ENCODE data around the gene SEMA6D.

Gene SEMA6D

DNA sequence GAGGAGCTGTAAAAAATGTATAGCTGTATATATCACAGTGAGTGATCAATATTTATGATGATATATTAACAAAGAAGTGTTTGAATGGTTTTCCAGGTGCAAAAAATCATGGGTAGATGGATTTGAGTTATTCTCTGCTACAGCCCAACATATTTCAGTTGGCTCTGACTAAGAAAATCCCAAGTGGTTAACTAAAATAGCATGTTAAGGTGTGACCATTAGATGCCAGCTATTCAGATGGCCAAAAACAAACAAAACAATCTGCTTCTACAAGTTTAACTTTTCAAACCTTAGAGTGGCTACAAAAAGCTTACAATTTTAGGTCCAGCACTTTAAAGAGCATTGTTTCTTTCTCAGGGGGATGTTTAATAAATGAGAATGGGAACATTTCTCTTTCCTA, 67.5 kb downstream of the SEMA6D start:
- Histone ChIP-seq H3K9me3 (ENCODE audit: control insufficient read depth, low read length) (no peaks in the 10 kb centered on the region), H3K4me3 (ENCODE audit: extremely low read depth, insufficient read depth, low read length, poor library complexity, severe bottlenecking) (no peak overlapping the region), H3K27ac (ENCODE audit: low read depth, low read length, severe bottlenecking) (no peak overlapping the region), H3K36me3 (ENCODE audit: control insufficient read depth, insufficient read depth, low read length) (no peaks in the 10 kb centered on the region), H3K4me1 (ENCODE audit: control insufficient read depth, insufficient read depth, low read length, poor library complexity, severe bottlenecking) (peaks cover 10% of the 10 kb centered on the region)

DNA sequence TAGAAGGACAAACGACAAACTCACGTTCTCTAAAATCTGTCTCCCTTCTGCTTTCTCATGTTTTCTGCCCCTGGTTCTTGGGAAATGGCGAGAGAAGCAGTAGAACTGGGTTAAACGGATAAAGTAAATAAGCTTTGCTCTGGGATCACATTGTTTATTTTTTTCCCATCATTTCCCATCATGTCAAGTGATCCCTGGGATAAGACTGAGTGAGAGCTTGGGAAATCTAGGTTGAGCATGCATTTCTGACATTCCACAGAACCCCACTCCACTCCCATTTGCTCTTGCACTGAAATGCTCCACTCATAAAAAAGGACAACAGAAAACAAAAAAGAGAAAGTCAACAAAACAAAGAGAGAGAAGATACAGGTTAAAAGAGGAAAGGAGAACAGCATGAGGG, 69.1 kb downstream of the SEMA6D start:
- Histone ChIP-seq H3K4me3 (ENCODE audit: extremely low read depth, insufficient read depth, low read length, poor library complexity, severe bottlenecking) (no peak overlapping the region), H3K36me3 (ENCODE audit: control insufficient read depth, insufficient read depth, low read length) (no peaks in the 10 kb centered on the region), H3K9me3 (ENCODE audit: control insufficient read depth, low read length) (no peaks in the 10 kb centered on the region), H3K4me1 (ENCODE audit: control insufficient read depth, insufficient read depth, low read length, poor library complexity, severe bottlenecking) (peaks cover 9% of the 10 kb centered on the region), H3K27ac (ENCODE audit: low read depth, low read length, severe bottlenecking) (no peak overlapping the region)
- WGBS, 2 experiments (ENCODE audit: insufficient coverage in 2 of 2), result 93% methylated on average over 2 of the region's 4 CpGs; no CpG with 5 or more reads in 1 of the 2 experiments

DNA sequence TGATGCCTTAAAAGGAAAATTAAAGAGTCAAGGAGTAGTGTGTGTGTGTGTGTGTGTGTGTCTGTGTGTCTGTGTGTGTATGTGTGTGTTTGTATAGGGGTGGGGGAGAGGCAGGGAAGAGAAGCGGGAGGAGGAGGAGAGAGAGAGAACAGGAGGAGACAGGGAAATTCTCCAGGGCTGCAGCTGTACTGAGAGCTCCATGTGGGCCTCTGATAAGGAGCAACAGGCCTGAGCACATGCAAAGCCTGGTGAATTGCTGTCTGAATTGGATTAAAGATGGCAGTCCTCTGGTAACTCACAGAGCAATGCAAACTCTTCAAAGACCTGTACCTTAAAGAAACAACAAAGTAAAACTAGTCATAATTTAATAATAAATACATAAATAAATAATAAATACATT, 70.6 kb downstream of the SEMA6D start:
- WGBS, 2 experiments (ENCODE audit: insufficient coverage in 2 of 2), result 63 to 100% methylated on average over 1 of the region's 1 CpG

DNA sequence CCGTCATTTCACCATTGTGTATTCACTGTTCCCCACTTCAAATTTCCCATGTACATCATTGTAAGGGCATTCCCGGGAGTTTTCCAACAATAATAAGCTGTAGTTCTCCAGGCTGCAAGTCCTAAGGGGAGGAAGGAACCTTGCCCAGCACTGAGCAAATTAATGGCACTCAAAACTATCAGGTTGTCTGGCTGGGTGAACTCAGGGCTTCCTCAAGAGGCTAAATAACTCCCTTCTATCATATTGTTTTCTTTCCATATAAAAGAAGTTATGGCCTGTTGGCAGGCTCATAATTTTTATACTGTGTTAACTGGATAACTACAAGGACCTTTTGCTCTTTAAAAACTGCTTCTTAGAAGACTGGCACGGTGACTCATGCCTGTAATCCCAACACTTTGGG, 71.4 kb downstream of the SEMA6D start:
- WGBS, 2 experiments (ENCODE audit: insufficient coverage in 2 of 2), result 85 to 100% methylated on average over 1 to 3 of the region's 3 CpGs
- Histone ChIP-seq H3K27ac (ENCODE audit: low read depth, low read length, severe bottlenecking) (no peak overlapping the region), H3K36me3 (ENCODE audit: control insufficient read depth, insufficient read depth, low read length) (no peaks in the 10 kb centered on the region), H3K4me3 (ENCODE audit: extremely low read depth, insufficient read depth, low read length, poor library complexity, severe bottlenecking) (no peak overlapping the region), H3K9me3 (ENCODE audit: control insufficient read depth, low read length) (no peaks in the 10 kb centered on the region), H3K4me1 (ENCODE audit: control insufficient read depth, insufficient read depth, low read length, poor library complexity, severe bottlenecking) (peaks cover 9% of the 10 kb centered on the region)

More for the DNA sequence above, 70.6 kb downstream of the SEMA6D start:
- H3K36me3 ChIP-seq (ENCODE audit: control insufficient read depth, insufficient read depth, low read length), result no peaks in the 10 kb centered on the region
- H3K9me3 ChIP-seq (ENCODE audit: control insufficient read depth, low read length), result no peaks in the 10 kb centered on the region
- peaks cover 9% of the 10 kb centered on the region for H3K4me1 ChIP-seq (ENCODE audit: control insufficient read depth, insufficient read depth, low read length, poor library complexity, severe bottlenecking)
- H3K27ac ChIP-seq (ENCODE audit: low read depth, low read length, severe bottlenecking), result no peak overlapping the region
- H3K4me3 ChIP-seq (ENCODE audit: extremely low read depth, insufficient read depth, low read length, poor library complexity, severe bottlenecking), result no peak overlapping the region

DNA sequence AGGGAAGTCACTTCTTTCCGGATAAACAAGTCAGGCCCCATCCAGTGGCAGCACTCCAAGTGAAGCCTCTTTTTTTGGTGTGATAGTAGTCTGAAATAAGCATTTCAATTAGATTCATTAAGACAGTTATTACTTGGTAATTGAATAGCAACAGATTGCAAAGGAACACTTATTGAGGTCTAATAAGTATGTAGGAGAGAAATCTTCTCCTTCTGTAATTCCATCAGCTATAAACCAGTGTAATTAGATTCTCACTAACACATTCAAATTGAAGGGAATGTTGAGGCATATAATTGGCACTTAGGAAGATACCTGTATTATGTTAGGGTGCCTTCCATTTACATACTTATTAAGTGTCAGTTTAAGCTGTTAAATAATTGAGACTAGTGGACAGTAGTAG, 73.9 kb downstream of the SEMA6D start:
- WGBS, 2 experiments (ENCODE audit: insufficient coverage in 2 of 2), result 60% methylated on average over 1 of the region's 1 CpG; no CpG with 5 or more reads in 1 of the 2 experiments
- no peaks in the 10 kb centered on the region for H3K9me3 ChIP-seq (ENCODE audit: control insufficient read depth, low read length)

DNA sequence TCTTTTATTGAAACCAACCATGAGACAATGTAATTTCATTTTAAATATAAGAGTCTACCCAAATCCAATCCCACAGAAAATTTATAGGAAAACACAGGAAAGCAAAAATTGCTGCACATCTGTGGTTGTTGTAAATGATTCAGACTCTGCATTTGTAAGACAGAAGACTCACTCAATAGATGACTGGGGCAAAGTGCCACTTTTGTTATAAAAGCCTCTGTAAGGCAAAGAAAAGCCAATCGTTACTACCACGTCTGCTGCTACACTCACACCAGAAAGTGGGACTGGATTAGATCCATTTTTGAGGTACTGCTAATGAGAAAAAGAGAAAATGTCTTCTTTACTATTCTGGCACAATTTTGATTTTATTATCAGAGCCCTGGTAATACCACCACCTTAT, 74.9 kb downstream of the SEMA6D start:
- Histone ChIP-seq H3K27ac (ENCODE audit: low read depth, low read length, severe bottlenecking) (no peak overlapping the region), H3K4me3 (ENCODE audit: extremely low read depth, insufficient read depth, low read length, poor library complexity, severe bottlenecking) (no peak overlapping the region), H3K4me1 (ENCODE audit: control insufficient read depth, insufficient read depth, low read length, poor library complexity, severe bottlenecking) (no peaks in the 10 kb centered on the region), H3K9me3 (ENCODE audit: control insufficient read depth, low read length) (no peaks in the 10 kb centered on the region), H3K36me3 (ENCODE audit: control insufficient read depth, insufficient read depth, low read length) (no peaks in the 10 kb centered on the region)
- WGBS, 2 experiments (ENCODE audit: insufficient coverage in 2 of 2), result no CpG with 5 or more reads among the region's 2 CpGs

More for the DNA sequence above, 73.9 kb downstream of the SEMA6D start:
- Histone ChIP-seq H3K4me1 (ENCODE audit: control insufficient read depth, insufficient read depth, low read length, poor library complexity, severe bottlenecking) (peaks cover 3% of the 10 kb centered on the region), H3K4me3 (ENCODE audit: extremely low read depth, insufficient read depth, low read length, poor library complexity, severe bottlenecking) (no peak overlapping the region), H3K27ac (ENCODE audit: low read depth, low read length, severe bottlenecking) (no peak overlapping the region), H3K36me3 (ENCODE audit: control insufficient read depth, insufficient read depth, low read length) (no peaks in the 10 kb centered on the region)

DNA sequence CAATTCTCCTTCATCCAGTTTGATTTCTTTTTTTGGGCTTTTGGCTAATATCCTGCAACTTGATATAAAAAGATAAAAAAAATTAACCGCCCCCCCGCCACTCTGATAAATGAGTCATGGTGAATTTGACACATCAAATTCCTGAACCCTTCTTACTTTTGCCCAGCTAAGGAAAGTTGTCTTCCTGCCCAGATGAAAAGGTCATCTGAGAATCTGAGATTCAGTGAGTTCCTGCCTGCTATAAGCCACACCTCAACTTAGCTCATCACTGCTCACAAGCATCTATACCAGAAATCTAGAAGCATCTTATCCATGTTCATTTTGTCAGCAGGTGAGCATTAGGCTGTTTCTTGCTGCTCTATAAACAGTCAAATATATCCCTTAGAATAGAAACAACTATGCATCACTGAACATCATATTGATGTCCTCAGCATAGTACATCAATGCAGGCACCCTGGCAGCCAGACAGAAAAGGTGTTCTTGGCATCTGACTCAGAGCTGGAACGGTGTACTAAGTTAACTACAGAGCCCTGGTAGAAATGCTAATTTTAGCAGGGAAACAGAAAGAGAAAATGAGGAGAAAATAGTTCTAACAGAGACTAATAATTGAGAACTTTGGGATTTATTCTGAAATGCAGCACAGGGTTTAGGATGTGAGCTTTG, 77.1 kb downstream of the SEMA6D start:
- Histone ChIP-seq H3K4me3 (ENCODE audit: extremely low read depth, insufficient read depth, low read length, poor library complexity, severe bottlenecking) (no peak overlapping the region), H3K9me3 (ENCODE audit: control insufficient read depth, low read length) (no peaks in the 10 kb centered on the region), H3K4me1 (ENCODE audit: control insufficient read depth, insufficient read depth, low read length, poor library complexity, severe bottlenecking) (no peaks in the 10 kb centered on the region), H3K27ac (ENCODE audit: low read depth, low read length, severe bottlenecking) (no peak overlapping the region), H3K36me3 (ENCODE audit: control insufficient read depth, insufficient read depth, low read length) (no peaks in the 10 kb centered on the region)
- WGBS, 2 experiments (ENCODE audit: insufficient coverage in 2 of 2), result 67 to 100% methylated on average over 1 to 2 of the region's 3 CpGs

DNA sequence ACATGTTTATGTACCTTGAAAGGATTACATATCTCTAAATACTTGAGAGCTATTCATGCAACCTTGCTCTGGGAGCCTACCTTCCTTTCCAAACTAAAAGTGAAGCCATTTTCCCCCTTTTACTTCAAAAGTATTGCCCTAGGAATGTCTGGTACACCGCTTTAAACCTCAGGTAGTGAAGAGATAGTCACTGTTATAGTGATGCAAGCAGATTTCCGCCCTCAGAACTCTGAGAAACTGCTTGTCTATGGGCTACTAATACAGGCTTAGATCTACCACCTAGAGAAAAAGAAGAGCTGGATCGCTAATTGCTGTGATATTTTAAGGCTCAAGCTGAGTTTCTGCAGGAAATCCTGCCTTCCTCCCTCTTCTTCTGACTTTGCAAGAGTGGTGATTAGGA, 78.6 kb downstream of the SEMA6D start:
- no CpG with 5 or more reads among the region's 3 CpGs for WGBS, 2 experiments (ENCODE audit: insufficient coverage in 2 of 2)
- Histone ChIP-seq H3K9me3 (ENCODE audit: control insufficient read depth, low read length) (no peaks in the 10 kb centered on the region), H3K27ac (ENCODE audit: low read depth, low read length, severe bottlenecking) (no peak overlapping the region), H3K36me3 (ENCODE audit: control insufficient read depth, insufficient read depth, low read length) (no peaks in the 10 kb centered on the region), H3K4me1 (ENCODE audit: control insufficient read depth, insufficient read depth, low read length, poor library complexity, severe bottlenecking) (no peaks in the 10 kb centered on the region), H3K4me3 (ENCODE audit: extremely low read depth, insufficient read depth, low read length, poor library complexity, severe bottlenecking) (no peak overlapping the region)

DNA sequence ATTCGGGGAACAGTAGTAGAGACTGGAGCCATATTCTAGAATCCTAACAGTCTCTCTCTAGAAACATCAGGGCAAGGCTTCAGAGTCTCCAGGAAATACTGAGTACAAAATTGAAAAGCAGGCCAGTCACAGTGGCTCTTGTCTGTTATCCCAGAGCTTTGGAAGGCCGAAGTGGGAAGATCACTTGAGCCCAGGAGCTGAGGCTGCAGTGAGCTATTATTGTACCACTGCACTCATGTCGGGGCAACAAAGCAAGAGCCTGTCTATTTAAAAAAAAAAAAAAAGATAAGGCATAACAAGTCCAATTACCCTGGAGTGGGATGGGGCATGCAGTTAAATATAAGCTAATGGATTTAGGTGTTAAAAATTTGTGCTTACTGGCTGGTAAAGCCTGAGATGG, 79.0 kb downstream of the SEMA6D start:
- H3K27ac ChIP-seq (ENCODE audit: low read depth, low read length, severe bottlenecking), result no peak overlapping the region
- H3K36me3 ChIP-seq (ENCODE audit: control insufficient read depth, insufficient read depth, low read length), result no peaks in the 10 kb centered on the region
- H3K4me3 ChIP-seq (ENCODE audit: extremely low read depth, insufficient read depth, low read length, poor library complexity, severe bottlenecking), result no peak overlapping the region
- WGBS, 2 experiments (ENCODE audit: insufficient coverage in 2 of 2), result 89 to 94% methylated on average over 2 of the region's 3 CpGs
- no peaks in the 10 kb centered on the region for H3K9me3 ChIP-seq (ENCODE audit: control insufficient read depth, low read length)
- no peaks in the 10 kb centered on the region for H3K4me1 ChIP-seq (ENCODE audit: control insufficient read depth, insufficient read depth, low read length, poor library complexity, severe bottlenecking)

DNA sequence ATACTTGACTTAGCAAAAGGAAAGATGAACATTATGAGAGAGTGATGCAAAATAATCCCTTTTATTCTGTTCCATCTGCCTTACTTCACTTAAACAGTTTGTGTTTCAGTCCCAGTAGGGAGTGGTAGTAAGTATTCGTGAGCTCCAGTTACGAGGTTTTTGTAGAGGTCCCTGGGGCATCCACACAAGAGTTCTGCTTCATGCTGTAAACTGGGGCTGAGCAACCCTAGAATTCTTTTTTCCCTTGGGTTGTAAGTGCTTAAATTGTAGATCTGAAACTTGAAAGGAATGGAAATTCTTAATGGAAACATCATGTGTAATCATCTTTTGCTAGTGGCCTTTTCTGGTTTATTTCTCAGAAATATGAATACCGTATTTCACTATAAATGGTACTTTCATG, 79.5 kb downstream of the SEMA6D start:
- Histone ChIP-seq H3K27ac (ENCODE audit: low read depth, low read length, severe bottlenecking) (no peak overlapping the region), H3K4me3 (ENCODE audit: extremely low read depth, insufficient read depth, low read length, poor library complexity, severe bottlenecking) (no peak overlapping the region), H3K9me3 (ENCODE audit: control insufficient read depth, low read length) (no peaks in the 10 kb centered on the region), H3K36me3 (ENCODE audit: control insufficient read depth, insufficient read depth, low read length) (no peaks in the 10 kb centered on the region), H3K4me1 (ENCODE audit: control insufficient read depth, insufficient read depth, low read length, poor library complexity, severe bottlenecking) (no peaks in the 10 kb centered on the region)
- WGBS, 2 experiments (ENCODE audit: insufficient coverage in 2 of 2), result 90% methylated on average over 2 of the region's 3 CpGs; no CpG with 5 or more reads in 1 of the 2 experiments

DNA sequence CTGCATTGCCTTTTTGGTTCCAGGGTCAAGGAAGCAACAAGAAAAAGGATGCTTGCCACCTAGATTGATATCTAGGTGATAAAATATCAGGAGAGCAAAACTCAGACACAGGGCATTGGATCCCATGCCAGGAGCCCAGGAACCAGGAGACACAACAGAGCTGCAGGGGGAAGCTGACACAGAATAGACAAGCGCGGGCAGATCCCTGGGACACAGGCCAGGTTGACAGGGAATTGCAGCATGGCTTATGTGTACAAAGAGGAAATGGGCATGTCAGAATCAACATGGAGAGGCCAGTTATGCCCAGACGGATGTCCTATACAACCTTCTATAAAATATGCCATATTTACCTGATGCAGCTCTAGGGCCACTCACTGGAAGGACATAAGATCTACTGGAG, 84.2 kb downstream of the SEMA6D start:
- WGBS, 2 experiments (ENCODE audit: insufficient coverage in 2 of 2), result 88 to 93% methylated on average over 3 of the region's 3 CpGs
- H3K27ac ChIP-seq (ENCODE audit: low read depth, low read length, severe bottlenecking), result no peak overlapping the region

More for the DNA sequence above, 84.2 kb downstream of the SEMA6D start:
- no peaks in the 10 kb centered on the region for H3K9me3 ChIP-seq (ENCODE audit: control insufficient read depth, low read length)
- no peaks in the 10 kb centered on the region for H3K36me3 ChIP-seq (ENCODE audit: control insufficient read depth, insufficient read depth, low read length)
- no peaks in the 10 kb centered on the region for H3K4me1 ChIP-seq (ENCODE audit: control insufficient read depth, insufficient read depth, low read length, poor library complexity, severe bottlenecking)
- H3K4me3 ChIP-seq (ENCODE audit: extremely low read depth, insufficient read depth, low read length, poor library complexity, severe bottlenecking), result no peak overlapping the region
